Lower leg skin (tissue), 4 donors: ENCODE results near the gene XKR7. TPM values are rescaled to one million over a fixed set of nuclear protein-coding genes. Genes with fewer than 3 reads are reported as not detected.

Experiments
- DNase-seq, 2 donors: peaks; one replicate each; pipeline ENCODE4 v3.0.0-alpha.2; 2019; ENCODE audit warnings: low spot score in 2 of 2
- H3K4me3 ChIP-seq: fragments of 200-600 bp; sonication (generic); 2 replicates; pipeline ENCODE4 v1.5.1; 2017; ENCODE audit warnings: mild to moderate bottlenecking, low read depth; ENCODE audit not compliant: poor library complexity, severe bottlenecking
- CTCF ChIP-seq, 3 donors: fragments of 450-650 bp; IDR thresholded peaks; one replicate each; pipeline ENCODE4 v1.5.1; 2016; ENCODE audit warnings: antibody characterized with exemption in 3 of 3, mild to moderate bottlenecking in 3 of 3, moderate library complexity in 2 of 3
- POLR2A ChIP-seq, 2 donors: fragments of 450-650 bp; IDR thresholded peaks; one replicate each; pipeline ENCODE4 v1.6.1; 2016 to 2017; ENCODE audit warnings: antibody characterized with exemption in 2 of 2, mild to moderate bottlenecking in 1 of 2, moderate library complexity in 1 of 2
- WGBS, 2 donors: methylation state at CpG; one replicate each; pipeline ENCODE4 v1.1.5; 2018; 5-methylcytosine and 5-hydroxymethylcytosine counted together
- intact Hi-C: fragments of 100-400 bp; cut with DNase I; formaldehyde crosslinking; loops from one replicate; pipeline ENCODE4 v1.15.0; 2023; ENCODE audit warnings: low total_unique reads
- total RNA-seq, 4 donors: library from RNA; depleted of rRNA; stranded (reverse); fragments of >200 nt; gene quantifications; one replicate each; pipeline ENCODE4 v1.1.0, GENCODE V29; 2016

XKR7 gene
- total RNA-seq, 4 donors from 2014 or later: not detected

- no peak for TF ChIP-seq CTCF (IDR thresholded peaks at IDR 0.05)
- intact Hi-C loops: no loop called here
- 30 to 33% methylated on average over 11 of the region's 11 CpGs for WGBS, 2 donors
- H3K4me3 ChIP-seq: no peak overlapping the region
- DNase-seq: no peak
Measured at GRCh38 chr20:32019563-32020463, 51.9 kb downstream of the XKR7 start.

DNA sequence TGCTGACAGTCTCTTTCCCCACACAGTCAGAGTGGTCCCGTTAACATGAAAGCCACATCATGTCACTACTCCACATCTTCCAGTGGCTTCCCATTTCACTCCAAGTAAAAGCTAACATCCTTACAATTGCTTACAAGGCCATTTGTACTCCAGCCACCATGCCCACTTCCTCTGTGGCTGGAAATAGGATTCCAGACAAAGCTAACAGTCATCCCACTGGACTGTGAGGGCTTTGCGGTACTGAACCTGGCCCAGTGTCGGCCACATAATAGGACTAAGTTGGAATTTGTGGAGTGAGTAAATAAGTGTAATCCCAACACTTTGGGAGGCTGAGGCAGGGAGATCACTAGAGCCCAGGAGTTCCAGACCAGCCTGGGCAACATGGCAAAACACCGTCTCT lies 53.1 kb downstream of the XKR7 start:
- DNase-seq: no peak
- 83 to 85% methylated on average over 4 of the region's 4 CpGs for WGBS, 2 donors
- TF ChIP-seq POLR2A (IDR thresholded peaks at IDR 0.05): no peak
- no peak for TF ChIP-seq CTCF (IDR thresholded peaks at IDR 0.05)
- intact Hi-C loops: no loop called here
- no peak overlapping the region for H3K4me3 ChIP-seq

DNA sequence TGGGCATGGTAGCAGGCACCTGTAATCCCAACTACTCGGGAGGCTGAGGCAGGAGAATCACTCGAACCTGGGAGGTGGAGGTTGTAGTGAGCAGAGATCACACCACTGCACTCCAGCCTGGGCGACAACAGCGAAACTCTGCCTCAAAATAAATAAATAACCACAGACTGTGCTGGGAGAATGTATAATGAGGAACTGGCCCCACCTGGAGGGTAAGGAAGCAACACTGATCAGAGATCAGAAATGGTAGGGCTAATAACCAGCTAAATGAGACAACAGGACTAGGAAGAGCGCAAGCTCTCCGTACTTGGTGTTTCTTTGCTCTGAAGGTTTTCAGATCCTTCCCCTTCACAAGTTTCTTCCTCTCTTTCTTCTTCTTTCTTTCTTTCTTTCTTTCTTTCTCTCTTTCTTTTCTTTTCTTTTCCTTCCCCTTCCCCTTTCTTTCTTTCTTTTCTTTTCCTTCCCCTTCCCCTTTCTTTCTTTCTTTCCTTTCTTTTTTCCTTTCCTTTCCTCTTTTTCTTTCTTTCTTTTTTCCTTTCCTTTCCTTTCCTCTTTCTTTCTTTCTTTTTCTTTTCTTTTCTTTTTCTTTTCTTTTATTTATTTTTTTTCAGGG lies 56.8 kb downstream of the XKR7 start:
- peak in 1 of 2 donors; percentile 43 for DNase-seq
- TF ChIP-seq POLR2A (IDR thresholded peaks at IDR 0.05) (no peak), CTCF (IDR thresholded peaks at IDR 0.05) (no peak)
- intact Hi-C loops: no loop called here
- WGBS, 2 donors: 80 to 85% methylated on average over 6 of the region's 6 CpGs
- H3K4me3 ChIP-seq: no peak overlapping the region

GRCh38 chr20:32027643-32028042 lies 59.7 kb downstream of the XKR7 start:
- H3K4me3 ChIP-seq: no peak overlapping the region
- peak in 1 of 2 donors; percentile 28 for DNase-seq
- TF ChIP-seq CTCF (IDR thresholded peaks at IDR 0.05): no peak
- no peak for TF ChIP-seq POLR2A (IDR thresholded peaks at IDR 0.05)
- intact Hi-C loops: no loop called here
- 87 to 92% methylated on average over 3 of the region's 3 CpGs for WGBS, 2 donors

DNA sequence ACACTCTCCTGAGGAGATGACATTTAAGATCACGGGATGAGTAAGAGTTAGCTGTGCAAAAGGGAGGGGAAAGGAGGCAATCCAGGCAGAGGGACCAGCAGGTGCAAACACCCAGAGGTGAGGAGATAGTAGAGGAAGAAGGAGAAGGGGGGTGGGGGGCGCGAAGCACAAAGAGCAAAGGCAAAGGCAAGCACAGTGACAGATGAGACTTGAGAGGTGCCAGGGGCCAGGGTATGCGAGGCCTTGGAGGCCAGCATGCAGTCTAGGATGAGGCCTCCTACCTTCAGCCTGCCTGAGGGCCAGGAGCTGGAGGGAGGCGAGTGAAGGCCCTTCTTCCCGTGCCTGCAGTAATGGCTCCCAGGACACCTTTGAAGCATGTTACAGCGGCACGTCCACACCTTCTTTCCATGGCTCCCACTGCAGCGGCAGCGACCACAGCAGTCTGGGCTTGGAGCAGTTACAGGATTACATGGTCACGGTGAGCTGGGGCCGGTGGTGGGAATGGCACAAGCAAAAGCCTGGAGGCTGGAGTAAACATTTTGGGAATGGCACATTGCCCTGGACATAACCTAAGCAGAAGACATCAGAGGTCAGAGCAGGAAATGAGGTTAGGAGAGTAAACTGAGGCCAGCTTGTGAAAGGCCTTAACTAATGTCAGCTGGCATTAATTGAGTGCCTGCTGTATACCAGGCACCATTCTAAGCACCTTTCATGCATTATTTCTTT lies 60.9 kb downstream of the XKR7 start:
- WGBS, 2 donors: 46 to 55% methylated on average over 12 of the region's 12 CpGs
- TF ChIP-seq POLR2A (IDR thresholded peaks at IDR 0.05): no peak
- TF ChIP-seq CTCF (IDR thresholded peaks at IDR 0.05): no peak
- intact Hi-C loops: no loop called here
- no peak overlapping the region for H3K4me3 ChIP-seq
- peak in 1 of 2 donors; percentile 68 for DNase-seq
